Bronchial epithelial cell (primary cell): ENCODE results near the gene STX5. TPM values are rescaled to one million over a fixed set of nuclear protein-coding genes. Genes with fewer than 3 reads are reported as not detected.

Source experiments
- DNase-seq: peaks from one replicate; pipeline ENCODE4 v3.0.0-alpha.2; 2010; ENCODE audit warnings: low read depth
- FAIRE-seq: peaks from 2 replicates; lab custom pipeline; 2011; peaks lifted over from hg19 to GRCh38; lab: Jason Lieb, UNC
- H3K27me3 ChIP-seq: 2 replicates; pipeline ENCODE4 v1.5.1; 2011; ENCODE audit warnings: low read length; ENCODE audit not compliant: control insufficient read depth, insufficient read depth
- H3K36me3 ChIP-seq: 2 replicates; pipeline ENCODE4 v1.5.1; 2011; ENCODE audit warnings: low read length; ENCODE audit not compliant: control insufficient read depth, insufficient read depth
- H3K4me3 ChIP-seq: 2 replicates; pipeline ENCODE4 v1.5.1; 2011; ENCODE audit warnings: mild to moderate bottlenecking, low read depth, low read length, control low read depth
- CTCF ChIP-seq: IDR thresholded peaks from 2 replicates; pipeline ENCODE4 v1.5.1; 2011; ENCODE audit warnings: mild to moderate bottlenecking, moderate library complexity, low read length, control low read depth, inconsistent platforms; ENCODE audit not compliant: insufficient read depth, severe bottlenecking
- total RNA-seq: library from RNA; depleted of rRNA; stranded (reverse); fragments of >200 nt; gene quantifications from 2 replicates; pipeline ENCODE4 v1.2.1, GENCODE V29; 2014

STX5 gene
- total RNA-seq, 1 donor from 2014 or later: 31.3 TPM

DNA sequence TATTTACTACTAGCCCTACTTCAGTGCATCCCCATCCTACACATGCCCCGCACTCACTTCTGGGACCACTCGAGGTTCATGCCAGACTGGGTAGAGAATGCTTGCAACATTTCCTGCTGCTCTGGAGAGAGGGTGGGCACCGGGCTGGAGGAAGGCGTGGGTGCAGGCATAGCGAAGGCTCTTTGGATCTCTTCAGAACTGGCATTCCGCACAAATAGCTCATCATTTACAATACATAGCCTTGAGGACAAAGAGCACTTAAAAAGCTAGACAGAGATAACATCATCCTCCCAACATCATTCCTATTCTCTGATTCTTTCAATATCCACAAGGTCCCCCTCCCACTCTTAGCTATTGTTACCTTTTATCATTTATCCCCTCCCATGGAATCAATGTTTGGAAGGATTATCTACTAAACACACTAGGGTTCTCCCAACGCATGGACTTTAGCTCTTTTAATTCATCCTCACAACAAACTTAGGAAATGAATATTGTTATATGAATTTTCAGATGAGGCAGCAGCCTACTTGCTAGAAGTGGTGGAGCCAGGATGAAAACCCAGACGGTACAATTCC, 37.6 kb downstream of the STX5 start:
- H3K4me3 ChIP-seq: no peak overlapping the region
- TF ChIP-seq CTCF: no peak
- FAIRE-seq: no peak
- no peaks in the 10 kb centered on the region for H3K27me3 ChIP-seq
- H3K36me3 ChIP-seq: peaks cover 33% of the 10 kb centered on the region
- DNase-seq: no peak

DNA sequence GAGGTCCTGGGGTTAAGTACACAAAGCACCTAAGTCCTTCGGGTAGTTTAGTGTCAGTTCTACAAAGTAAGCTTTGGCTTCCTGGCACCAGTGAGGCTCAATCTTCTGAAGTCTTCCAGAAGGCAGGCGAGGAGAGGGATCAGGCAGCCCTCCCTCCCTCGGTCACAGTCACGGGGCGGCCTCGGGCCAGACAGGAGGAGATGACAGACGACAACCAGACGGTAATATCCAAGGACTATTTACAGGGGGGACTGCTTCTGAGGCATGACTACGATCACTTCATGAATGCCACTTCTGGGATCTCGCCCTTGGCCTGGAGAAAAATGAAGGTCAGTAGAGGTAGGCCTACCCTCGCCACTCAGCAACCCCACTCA, 39.7 kb downstream of the STX5 start:
- DNase-seq: no peak
- no peak for FAIRE-seq
- Histone ChIP-seq H3K36me3 (peaks cover 21% of the 10 kb centered on the region), H3K27me3 (no peaks in the 10 kb centered on the region), H3K4me3 (no peak overlapping the region)
- TF ChIP-seq CTCF: no peak

DNA sequence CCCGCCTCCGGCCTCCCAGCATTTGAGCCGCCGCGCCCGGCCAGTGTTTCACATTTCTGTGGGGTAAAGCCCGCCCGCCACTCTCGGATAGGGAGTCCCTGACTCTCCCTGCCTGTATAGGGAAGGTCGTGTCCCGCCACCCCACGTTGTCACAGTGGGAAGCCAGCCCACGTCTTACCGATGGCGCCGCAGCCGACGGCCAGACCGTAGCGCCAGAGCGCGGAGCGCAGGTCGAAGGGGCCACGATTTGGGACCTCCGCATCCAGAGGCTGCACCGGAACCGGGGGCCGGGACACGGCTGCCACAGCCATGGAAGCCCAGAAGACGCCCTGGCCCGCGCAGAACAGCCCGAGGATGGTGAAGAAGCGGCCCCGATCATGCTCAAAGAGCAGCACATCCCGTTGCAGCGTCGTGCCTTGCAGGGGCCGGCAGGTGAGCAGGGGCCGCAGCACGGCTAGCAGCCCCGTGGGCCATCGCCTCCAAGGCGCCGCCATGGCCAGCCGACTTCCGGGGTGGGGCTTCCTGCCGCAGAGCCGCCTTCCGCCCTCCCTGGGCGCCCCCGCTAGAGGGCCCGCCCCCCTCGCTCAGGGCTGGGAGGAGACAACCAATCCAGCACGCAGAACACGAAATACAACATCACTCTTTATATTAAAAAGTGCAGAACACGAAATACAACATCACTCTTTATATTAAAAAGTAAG, 40.2 kb downstream of the STX5 start, which contains the start of gene TMEM223:
TSS of gene TMEM223 (minus strand) at position 506 of the 701 bp plus-strand sequence. CDS start at position 494, 12 bp downstream.
- FAIRE-seq (no peak), DNase-seq (peak; percentile 65)
- TF ChIP-seq CTCF: peak; percentile 21
- Histone ChIP-seq H3K4me3 (peak within 1 kb of the TSS; percentile 89), H3K36me3 (peaks cover 21% of the 10 kb centered on the region), H3K27me3 (no peaks in the 10 kb centered on the region)

GRCh38 chr11:62789576-62789975, 42.3 kb downstream of the STX5 start:
- FAIRE-seq: no peak
- DNase-seq: no peak
- no peaks in the 10 kb centered on the region for H3K27me3 ChIP-seq
- H3K36me3 ChIP-seq: peaks cover 8% of the 10 kb centered on the region
- H3K4me3 ChIP-seq: no peak overlapping the region
- no peak for TF ChIP-seq CTCF

DNA sequence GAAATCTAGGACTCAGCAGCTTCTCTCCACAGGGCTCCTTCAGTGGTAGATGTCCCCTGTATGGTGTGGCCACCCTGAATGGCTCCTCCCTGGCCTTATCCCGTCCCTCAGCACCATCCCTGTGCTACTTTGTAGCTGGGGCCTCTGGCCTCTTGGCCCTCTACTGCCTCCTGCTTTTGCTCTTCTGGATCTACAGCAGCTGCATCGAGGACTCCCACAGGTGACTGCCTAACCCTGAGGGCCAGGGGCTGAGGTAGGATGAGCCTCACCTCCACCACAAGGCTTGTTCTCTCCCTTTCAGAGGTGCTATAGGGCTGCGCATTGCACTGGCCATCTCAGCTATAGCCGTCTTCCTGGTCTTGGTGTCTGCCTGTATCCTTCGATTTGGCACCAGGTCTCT, 42.9 kb downstream of the STX5 start:
- DNase-seq (no peak), FAIRE-seq (no peak)
- no peak overlapping the region for H3K4me3 ChIP-seq
- H3K36me3 ChIP-seq: peaks cover 4% of the 10 kb centered on the region
- peak; percentile 5 for TF ChIP-seq CTCF
- no peaks in the 10 kb centered on the region for H3K27me3 ChIP-seq
